Type B pancreatic cell (in vitro differentiated cells): ENCODE results near the gene TTC23. TPM values are rescaled to one million over a fixed set of nuclear protein-coding genes. Genes with fewer than 3 reads are reported as not detected.

ENCODE experiments used
- DNase-seq: peaks from one replicate; pipeline ENCODE4 v3.0.0; 2021; ENCODE audit warnings: mixed read lengths; ENCODE audit not compliant: unreplicated experiment; ENCODE audit errors: extremely low spot score
- H3K27ac Mint-ChIP-seq: 2 replicates; pipeline ENCODE4 v1.8.0; 2021; ENCODE audit warnings: mild to moderate bottlenecking, mixed read lengths
- H3K27me3 Mint-ChIP-seq: 2 replicates; pipeline ENCODE4 v1.8.0; 2021; ENCODE audit warnings: mixed read lengths
- H3K36me3 Mint-ChIP-seq: 2 replicates; pipeline ENCODE4 v1.8.0; 2021; ENCODE audit warnings: mixed read lengths
- H3K4me1 Mint-ChIP-seq: one replicate; pipeline ENCODE4 v1.8.0; 2021; ENCODE audit warnings: mixed read lengths; ENCODE audit not compliant: unreplicated experiment
- H3K4me3 Mint-ChIP-seq: 2 replicates; pipeline ENCODE4 v1.8.0; 2021; ENCODE audit warnings: mild to moderate bottlenecking, mixed read lengths
- H3K9me3 Mint-ChIP-seq: 2 replicates; pipeline ENCODE4 v1.8.0; 2021; ENCODE audit warnings: mixed read lengths
- CTCF ChIP-seq: fragments of 200-600 bp; sonication (generic); conservative IDR thresholded peaks from 2 replicates; pipeline ENCODE4 v1.5.0; 2021; ENCODE audit warnings: antibody characterized with exemption, mild to moderate bottlenecking
- total RNA-seq: library from RNA; stranded (reverse); gene quantifications from 2 replicates; pipeline ENCODE4 v1.2.1, GENCODE V29; 2021; ENCODE audit warnings: low replicate concordance

Gene TTC23
- total RNA-seq, 1 donor from 2014 or later: 26.4 TPM

GRCh38 chr15:99100245-99101173 is 148.9 kb downstream of the TTC23 start:
- H3K4me1 Mint-ChIP-seq: no peaks in the 10 kb centered on the region
- peaks cover 64% of the 10 kb centered on the region for H3K27me3 Mint-ChIP-seq
- peak overlapping the region; percentile 68 for H3K4me3 Mint-ChIP-seq

GRCh38 chr15:99099661-99100060 is 149.7 kb downstream of the TTC23 start:
- H3K4me3 Mint-ChIP-seq: peak overlapping the region; percentile 9
- no peak for TF ChIP-seq CTCF
- H3K4me1 Mint-ChIP-seq: no peaks in the 10 kb centered on the region
- DNase-seq: no peak
- no peaks in the 10 kb centered on the region for H3K36me3 Mint-ChIP-seq
- H3K27ac Mint-ChIP-seq: no peak overlapping the region
- H3K9me3 Mint-ChIP-seq: no peaks in the 10 kb centered on the region
- H3K27me3 Mint-ChIP-seq: peaks cover 66% of the 10 kb centered on the region

More at GRCh38 chr15:99100245-99101173, 148.9 kb downstream of the TTC23 start:
- Mint-ChIP-seq H3K36me3 (no peaks in the 10 kb centered on the region), H3K9me3 (no peaks in the 10 kb centered on the region), H3K27ac (no peak overlapping the region)
- peak; percentile 87 for DNase-seq
- peak; percentile 84 for TF ChIP-seq CTCF

GRCh38 chr15:99098991-99099390 is 150.4 kb downstream of the TTC23 start:
- DNase-seq: peak; percentile 31
- Mint-ChIP-seq H3K36me3 (no peaks in the 10 kb centered on the region), H3K4me1 (no peaks in the 10 kb centered on the region), H3K4me3 (peak overlapping the region; percentile 9), H3K9me3 (no peaks in the 10 kb centered on the region), H3K27ac (no peak overlapping the region), H3K27me3 (peaks cover 68% of the 10 kb centered on the region)
- TF ChIP-seq CTCF: no peak

GRCh38 chr15:99098426-99098825 is 151.0 kb downstream of the TTC23 start:
- Mint-ChIP-seq H3K4me3 (no peak overlapping the region), H3K27ac (no peak overlapping the region), H3K36me3 (no peaks in the 10 kb centered on the region), H3K27me3 (peaks cover 64% of the 10 kb centered on the region), H3K9me3 (no peaks in the 10 kb centered on the region), H3K4me1 (no peaks in the 10 kb centered on the region)
- TF ChIP-seq CTCF: no peak
- no peak for DNase-seq

GRCh38 chr15:99097441-99098410 is 151.7 kb downstream of the TTC23 start:
- no peak overlapping the region for H3K27ac Mint-ChIP-seq
- peaks cover 58% of the 10 kb centered on the region for H3K27me3 Mint-ChIP-seq
- DNase-seq: peak; percentile 37
- no peaks in the 10 kb centered on the region for H3K36me3 Mint-ChIP-seq
- no peaks in the 10 kb centered on the region for H3K9me3 Mint-ChIP-seq
- H3K4me1 Mint-ChIP-seq: no peaks in the 10 kb centered on the region
- no peak for TF ChIP-seq CTCF
- H3K4me3 Mint-ChIP-seq: no peak overlapping the region
